Measurements from ENCODE around the gene MARVELD2.

DNA sequence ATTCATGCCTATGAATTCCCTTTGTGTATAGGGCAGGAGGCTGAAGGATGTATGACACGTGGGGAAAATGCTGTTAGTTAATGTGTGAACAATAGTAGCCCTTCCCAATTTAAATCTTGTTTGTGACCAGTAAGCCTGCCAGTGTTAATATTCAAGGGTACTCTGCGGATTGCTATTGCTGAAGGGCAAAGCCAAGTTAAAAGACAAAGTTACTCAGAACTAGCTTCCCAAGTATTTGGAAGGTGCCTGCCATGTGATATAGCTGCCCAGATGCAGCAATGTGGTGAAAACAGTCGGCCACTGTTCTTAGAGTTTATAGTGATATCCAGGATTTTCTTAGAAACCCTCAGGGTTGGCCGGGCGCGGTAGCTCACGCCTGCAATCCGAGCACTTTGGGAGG is 34.6 kb downstream of the MARVELD2 start:
- TF ChIP-seq FOXK2 (IDR thresholded peaks at IDR 0.05) (no peak), SP1 (IDR thresholded peaks at IDR 0.05) (no peak), BHLHE40 (IDR thresholded peaks at IDR 0.05; ENCODE audit: borderline replicate concordance) (no peak), ZNF384 (IDR thresholded peaks at IDR 0.05) (no peak), TARDBP (IDR thresholded peaks at IDR 0.05) (no peak), ELF4 (IDR thresholded peaks at IDR 0.05) (no peak), NFRKB (IDR thresholded peaks at IDR 0.05) (no peak), FOXM1 (IDR thresholded peaks at IDR 0.05; ENCODE audit: borderline replicate concordance) (no peak), SUZ12 (IDR thresholded peaks at IDR 0.05) (no peak)

Measured in HEK293T (cell line).